GM19328 (cell line): ENCODE measurements around the gene WDR64.
"Not testable (repeated sequence)": the region's sequence is repeated elsewhere in the genome, so short reads cannot be mapped to it uniquely, and the experiment has no call there.

Source experiments
- ATAC-seq: cut with Tn5 transposase; IDR thresholded peaks from one replicate; pipeline ENCODE4 v1.9.1; 2021; ENCODE audit warnings: mild to moderate bottlenecking, moderate library complexity; ENCODE audit not compliant: unreplicated experiment

The WDR64 gene

DNA sequence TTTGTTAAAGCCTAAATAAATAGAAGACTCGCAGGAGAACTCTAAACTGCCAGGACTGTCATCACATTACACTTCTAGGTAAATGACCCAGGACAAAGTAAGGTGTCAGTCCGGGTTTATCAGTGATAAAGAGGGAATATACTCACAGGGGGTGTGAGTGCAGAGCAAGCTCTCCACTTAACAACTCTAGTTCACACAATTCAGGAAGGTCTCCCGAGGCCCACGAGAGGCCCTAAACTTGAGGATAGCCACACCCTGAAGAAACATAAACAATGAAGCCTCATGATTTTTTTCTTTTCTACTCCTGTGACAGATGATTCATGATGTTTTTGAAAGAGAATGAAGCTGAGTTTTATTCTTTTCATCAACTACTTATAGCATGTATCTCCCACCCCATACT is 130.3 kb downstream of the WDR64 start:
- ATAC-seq = no peak

DNA sequence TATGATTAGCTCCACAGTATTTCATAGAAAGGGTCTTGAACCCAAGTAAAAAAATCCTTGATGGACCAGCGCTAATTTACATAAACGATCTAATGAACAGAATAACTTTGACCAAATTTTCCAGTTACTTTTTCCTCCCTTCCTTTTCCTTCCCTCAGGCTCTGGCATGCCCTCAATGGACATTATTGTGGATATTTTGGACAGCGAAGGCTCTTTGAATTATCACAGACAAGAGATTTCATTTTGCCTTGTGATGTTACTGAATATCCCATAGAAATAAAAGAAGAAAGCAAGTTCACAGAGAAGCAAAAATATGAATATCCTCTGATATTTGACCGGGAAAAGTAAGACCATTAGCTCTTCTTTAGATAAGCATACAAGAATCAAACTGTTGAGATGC is 135.6 kb downstream of the WDR64 start:
- ATAC-seq = no peak

DNA sequence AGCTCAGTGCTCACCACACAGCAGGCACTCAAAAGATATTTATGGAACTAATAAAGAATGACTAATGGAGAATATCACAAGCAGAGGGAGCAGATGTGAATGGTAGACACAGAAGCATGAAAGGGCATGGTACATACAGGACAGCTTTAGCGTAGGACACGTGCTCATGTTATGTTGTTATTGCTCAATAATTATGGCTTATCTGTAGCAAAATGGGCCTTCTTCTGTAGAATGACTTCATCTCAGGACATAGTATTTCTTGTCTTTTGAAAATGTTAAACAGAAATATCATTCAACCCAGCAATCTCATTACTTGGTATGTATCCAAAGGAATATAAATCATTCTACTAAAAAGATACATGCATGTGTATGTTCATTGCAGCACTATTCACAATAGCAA is 137.0 kb downstream of the WDR64 start:
- ATAC-seq = no peak

- no peak for ATAC-seq
These were observed 147.3 kb downstream of the WDR64 start for GRCh38 chr1:241799416-241799815.

DNA sequence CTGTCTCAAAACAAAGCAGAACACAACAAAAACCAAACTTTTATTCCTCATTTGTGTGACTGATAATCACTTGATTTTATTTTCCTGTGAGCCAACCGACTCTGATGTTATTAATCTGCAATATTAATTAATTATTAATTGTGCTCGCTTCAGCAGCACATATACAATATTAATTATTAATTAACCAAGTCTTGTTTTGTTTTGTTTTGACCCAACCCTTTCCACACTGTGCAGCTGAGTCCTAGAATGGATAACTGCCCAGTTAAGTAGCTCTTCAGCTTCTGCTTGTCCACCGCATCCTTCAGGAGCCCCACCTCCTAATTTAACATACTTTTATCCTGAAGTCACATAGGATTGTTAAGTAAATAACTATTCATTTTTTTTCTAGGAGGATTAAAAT is 148.6 kb downstream of the WDR64 start:
- ATAC-seq = no peak

- no peak for ATAC-seq
These were observed 150.8 kb downstream of the WDR64 start for GRCh38 chr1:241802863-241803262.

GRCh38 chr1:241804706-241805105 is 152.6 kb downstream of the WDR64 start:
- not testable (repeated sequence) for ATAC-seq

DNA sequence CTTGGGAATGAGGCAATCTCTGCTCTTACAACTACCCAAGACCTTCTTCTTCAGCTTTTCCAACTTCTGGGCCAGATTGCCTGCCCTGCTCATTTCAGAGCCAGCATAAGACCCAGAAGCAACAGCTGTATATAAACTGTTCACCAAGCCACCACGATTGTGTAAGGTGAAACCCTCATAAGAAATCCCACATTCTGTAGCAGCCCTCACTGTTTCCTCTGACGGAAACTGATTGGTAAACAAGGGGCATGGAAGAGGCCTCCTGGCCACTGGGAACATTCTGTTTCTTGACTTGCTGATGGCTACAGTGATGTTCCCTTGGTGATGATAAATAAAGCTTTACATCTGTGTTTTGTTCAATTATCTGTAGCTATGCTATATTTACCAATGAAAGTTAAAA is 156.2 kb downstream of the WDR64 start:
- no peak for ATAC-seq

GRCh38 chr1:241810769-241811405 is 158.8 kb downstream of the WDR64 start:
- ATAC-seq = no peak

GRCh38 chr1:241813768-241814320 is 161.8 kb downstream of the WDR64 start:
- ATAC-seq = no peak

DNA sequence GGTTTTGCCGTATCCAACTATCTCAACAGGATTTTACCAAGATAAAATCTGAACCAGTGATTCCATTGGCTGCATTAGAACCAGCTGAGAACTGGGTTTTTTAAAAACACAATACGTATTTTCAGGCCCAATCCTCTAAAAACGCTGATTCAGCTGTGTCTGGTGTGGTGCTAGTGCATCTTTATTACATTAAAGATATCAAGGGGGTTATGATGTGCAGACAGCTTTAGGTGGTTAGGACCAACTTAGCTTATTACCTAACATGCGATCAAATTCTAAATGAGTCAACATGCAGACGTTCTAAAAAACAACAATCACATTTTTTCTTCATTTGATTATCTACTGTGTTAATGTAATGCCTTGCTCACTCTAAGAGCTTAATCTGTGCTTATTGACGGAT is 163.9 kb downstream of the WDR64 start:
- no peak for ATAC-seq

- ATAC-seq = no peak
These were observed 165.3 kb downstream of the WDR64 start for GRCh38 chr1:241817331-241817792.

- ATAC-seq = no peak
These were observed 166.0 kb downstream of the WDR64 start for GRCh38 chr1:241817956-241818612.

GRCh38 chr1:241819340-241819866 is 167.3 kb downstream of the WDR64 start:
- ATAC-seq = no peak

DNA sequence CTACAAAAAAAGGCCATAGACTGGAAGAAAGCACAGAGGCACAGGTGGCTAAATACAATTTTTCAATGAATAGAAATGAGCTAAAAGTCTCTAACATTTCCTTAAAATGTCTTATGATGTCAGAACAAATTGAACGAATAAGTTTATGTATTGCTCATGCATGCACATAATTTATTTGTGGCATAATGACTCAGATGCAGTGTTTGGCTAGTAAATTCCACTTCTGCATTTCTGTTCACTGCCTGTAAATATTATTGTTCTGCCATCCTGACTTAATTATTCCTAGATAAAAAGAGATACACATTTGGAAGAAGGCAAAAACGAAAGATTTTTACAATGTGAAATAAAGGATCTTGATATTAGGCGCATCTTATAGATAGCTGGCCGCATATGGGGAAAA is 169.3 kb downstream of the WDR64 start:
- ATAC-seq = no peak

GRCh38 chr1:241822846-241823245 is 170.8 kb downstream of the WDR64 start:
- ATAC-seq = no peak

DNA sequence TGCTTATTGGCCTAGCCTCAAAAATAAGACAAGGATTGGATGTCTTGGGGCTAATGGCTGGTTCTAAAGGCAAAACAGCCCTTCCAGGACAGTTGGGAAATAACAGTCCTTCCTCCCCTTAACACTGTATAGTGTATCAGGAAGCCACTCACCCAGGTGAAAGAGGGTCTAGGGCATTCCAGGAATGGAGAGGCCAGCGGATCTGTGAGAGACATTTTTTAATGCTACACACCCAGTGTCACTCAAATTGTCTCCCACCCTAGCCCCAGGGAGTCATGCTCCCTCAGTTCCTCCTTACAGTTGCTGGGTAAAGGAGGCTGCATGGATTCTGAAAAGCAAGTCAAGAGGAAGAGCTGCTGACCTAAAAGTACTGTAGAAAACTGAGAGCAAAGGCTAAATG is 171.8 kb downstream of the WDR64 start:
- ATAC-seq = no peak

GRCh38 chr1:241825581-241825980 is 173.5 kb downstream of the WDR64 start:
- ATAC-seq = no peak

DNA sequence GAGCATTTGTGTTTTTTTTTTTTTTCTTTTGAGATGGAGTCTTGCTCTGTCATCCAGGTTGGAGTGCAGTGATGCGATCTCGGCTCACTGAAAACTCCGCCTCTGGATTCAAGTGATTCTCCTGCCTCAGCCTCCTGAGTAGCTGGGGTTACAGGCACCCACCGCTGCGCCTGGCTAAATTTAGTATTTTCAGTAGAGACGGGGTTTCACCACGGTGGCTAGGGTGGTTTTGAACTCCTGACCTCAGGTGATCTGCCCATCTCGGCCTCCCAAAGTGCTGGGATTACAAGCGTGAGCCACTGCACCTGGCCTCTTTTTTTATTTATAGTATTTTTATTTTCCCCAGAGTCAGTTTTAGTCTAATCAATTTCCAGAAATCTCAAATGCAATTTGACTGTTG is 174.5 kb downstream of the WDR64 start:
- ATAC-seq = not testable (repeated sequence)

DNA sequence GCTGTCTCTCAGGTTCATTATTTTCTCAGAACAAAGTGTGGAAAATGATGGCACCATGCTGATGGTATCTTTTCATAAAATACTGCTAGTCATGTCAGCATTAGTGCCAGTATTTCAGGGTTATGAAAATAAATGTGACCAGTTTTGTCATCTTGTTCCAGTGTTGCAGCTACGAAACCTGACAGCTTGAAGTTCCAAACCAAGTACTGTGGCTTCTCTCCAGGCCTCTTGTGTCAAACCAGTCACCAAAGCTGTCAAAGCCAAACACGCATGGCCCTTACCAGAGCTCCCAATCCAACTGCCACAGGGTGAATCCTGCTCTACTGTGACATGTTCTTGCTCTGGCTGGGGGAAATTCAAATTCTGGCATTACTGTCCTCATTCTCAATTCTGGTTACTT is 175.2 kb downstream of the WDR64 start:
- no peak for ATAC-seq

DNA sequence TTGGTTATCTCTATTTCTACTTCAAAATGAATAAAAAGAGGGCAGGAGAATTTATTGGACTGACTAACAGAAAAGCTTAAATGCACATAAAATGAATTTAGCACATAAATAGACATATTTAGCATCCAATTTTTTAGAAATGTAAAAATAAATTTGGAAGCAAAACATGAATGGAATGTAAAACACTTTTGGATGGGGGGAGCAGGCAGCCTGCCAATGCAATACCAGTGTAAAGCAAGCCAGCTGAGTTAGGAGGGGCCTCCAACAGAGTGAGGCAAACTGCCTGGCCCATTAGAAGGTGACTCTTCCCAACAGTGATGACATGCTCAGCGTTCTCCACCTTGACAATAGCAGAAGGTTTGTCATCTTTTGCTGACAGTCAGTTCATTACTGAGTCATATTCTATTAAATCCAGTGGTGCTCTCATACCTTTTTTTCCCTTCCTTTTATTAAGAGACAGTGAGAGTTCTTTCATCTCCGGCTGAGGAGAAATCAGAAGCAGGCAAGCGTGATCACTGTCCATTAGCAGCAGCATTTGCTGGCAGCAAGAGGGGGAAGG is 176.5 kb downstream of the WDR64 start:
- no peak for ATAC-seq

GRCh38 chr1:241829468-241829867 is 177.4 kb downstream of the WDR64 start:
- no peak for ATAC-seq
